ENCODE results near the gene FOXK1. TPM values are rescaled to one million over a fixed set of nuclear protein-coding genes. Genes with fewer than 3 reads are reported as not detected.
A peak's percentile ranks its signal among the peaks of the same experiment; 100 is the strongest.
"Not testable (repeated sequence)": the region's sequence is repeated elsewhere in the genome, so short reads cannot be mapped to it uniquely, and the experiment has no call there.

Gene FOXK1
- total RNA-seq, 2 donors from 2014 or later = 19.4 to 24.8 TPM

GRCh38 chr7:4683884-4684565 lies 1.9 kb downstream of the FOXK1 start:
- TF ChIP-seq CTCF (IDR thresholded peaks at IDR 0.05) = peak in 1 of 2 donors; percentile 20
- Histone ChIP-seq H3K27ac (peak overlapping the region; percentile 95 to 97), H3K9me3 (no peaks in the 10 kb centered on the region), H3K36me3 (no peaks in the 10 kb centered on the region), H3K4me1 (peaks cover 0 to 34% of the 10 kb centered on the region in 2 donors), H3K27me3 (no peaks in the 10 kb centered on the region), H3K4me3 (peak overlapping the region; percentile 91 to 93)
- DNase-seq (ENCODE audit: low spot score) = no peak

- Histone ChIP-seq H3K9me3 (no peaks in the 10 kb centered on the region), H3K27me3 (no peaks in the 10 kb centered on the region), H3K4me3 (no peak overlapping the region), H3K27ac (peak overlapping the region; percentile 95 to 97), H3K36me3 (no peaks in the 10 kb centered on the region), H3K4me1 (peaks cover 0 to 41% of the 10 kb centered on the region in 2 donors)
- no peak for DNase-seq (ENCODE audit: low spot score)
- TF ChIP-seq CTCF (IDR thresholded peaks at IDR 0.05) = no peak
These were observed 2.8 kb downstream of the FOXK1 start for GRCh38 chr7:4684846-4685245.

GRCh38 chr7:4685676-4686075 lies 3.6 kb downstream of the FOXK1 start:
- not testable (repeated sequence) for H3K27ac ChIP-seq; H3K4me3 ChIP-seq; H3K9me3 ChIP-seq; H3K27me3 ChIP-seq; H3K36me3 ChIP-seq; DNase-seq (ENCODE audit: low spot score)
- H3K4me1 ChIP-seq = peaks cover 0 to 50% of the 10 kb centered on the region in 2 donors

- H3K9me3 ChIP-seq = no peaks in the 10 kb centered on the region
- H3K4me1 ChIP-seq = peaks cover 0 to 63% of the 10 kb centered on the region in 2 donors
- H3K27ac ChIP-seq = no peak overlapping the region
- H3K27me3 ChIP-seq = no peaks in the 10 kb centered on the region
- no peak overlapping the region for H3K4me3 ChIP-seq
- TF ChIP-seq CTCF (IDR thresholded peaks at IDR 0.05) = no peak
- H3K36me3 ChIP-seq = no peaks in the 10 kb centered on the region
- no peak for DNase-seq (ENCODE audit: low spot score)
These were observed 5.9 kb downstream of the FOXK1 start for GRCh38 chr7:4687956-4688355.

- Histone ChIP-seq H3K4me3 (no peak overlapping the region), H3K9me3 (no peaks in the 10 kb centered on the region), H3K27me3 (no peaks in the 10 kb centered on the region), H3K4me1 (peaks cover 0 to 65% of the 10 kb centered on the region in 2 donors), H3K36me3 (no peaks in the 10 kb centered on the region), H3K27ac (no peak overlapping the region)
- no peak for TF ChIP-seq CTCF (IDR thresholded peaks at IDR 0.05)
- DNase-seq (ENCODE audit: low spot score) = no peak
These were observed 7.1 kb downstream of the FOXK1 start for GRCh38 chr7:4689151-4689550.

- H3K4me1 ChIP-seq = peaks cover 0 to 65% of the 10 kb centered on the region in 2 donors
- no peak overlapping the region for H3K4me3 ChIP-seq
These were observed 7.6 kb downstream of the FOXK1 start for GRCh38 chr7:4689668-4690067.

More at GRCh38 chr7:4689668-4690067, 7.6 kb downstream of the FOXK1 start:
- no peaks in the 10 kb centered on the region for H3K9me3 ChIP-seq
- TF ChIP-seq CTCF (IDR thresholded peaks at IDR 0.05) = no peak
- H3K27ac ChIP-seq = peak overlapping the region in 1 of 2 donors; percentile 32
- no peaks in the 10 kb centered on the region for H3K27me3 ChIP-seq
- DNase-seq (ENCODE audit: low spot score) = no peak
- no peaks in the 10 kb centered on the region for H3K36me3 ChIP-seq

Measured in right atrium auricular region (tissue), 2 donors.